Cardiac fibroblast (primary cell): ENCODE data around the gene RBMS3.
A peak's percentile ranks its signal among the peaks of the same experiment; 100 is the strongest.
"Not testable (repeated sequence)": the region's sequence is repeated elsewhere in the genome, so short reads cannot be mapped to it uniquely, and the experiment has no call there.

Experiments
- DNase-seq, 2 donors: peaks; one replicate each; pipeline versions ENCODE4 v3.0.0 to v3.0.0-alpha.2; 2010; ENCODE audit warnings: low read depth in 2 of 2
- H3K4me3 ChIP-seq, 2 donors: replicated peaks in 1 of 2; 1 replicate in 1 of 2; 2 replicates in 1 of 2; pipeline ENCODE4 v1.5.1; 2011; ENCODE audit warnings: low read depth in 2 of 2, low read length in 2 of 2, mild to moderate bottlenecking in 2 of 2, moderate library complexity in 1 of 2
- CTCF ChIP-seq: IDR thresholded peaks from one replicate; pipeline ENCODE4 v1.5.1; 2011; ENCODE audit warnings: low read depth, mild to moderate bottlenecking, low read length, inconsistent platforms

RBMS3 gene

GRCh38 chr3:30040126-30040525 is 759.3 kb downstream of the RBMS3 start:
- no peak for DNase-seq
- TF ChIP-seq CTCF, result no peak
- H3K4me3 ChIP-seq, result no peak overlapping the region

- not testable (repeated sequence) for H3K4me3 ChIP-seq
- peak in 1 of 2 donors; percentile 12 for DNase-seq
These were observed 760.6 kb downstream of the RBMS3 start for GRCh38 chr3:30041481-30041880.

- H3K4me3 ChIP-seq, result no peak overlapping the region
- peak; percentile 73 for TF ChIP-seq CTCF
- peak; percentile 87 to 88 for DNase-seq
These were observed 761.5 kb downstream of the RBMS3 start for GRCh38 chr3:30042274-30042859.

- peak in 1 of 2 donors; percentile 4 for DNase-seq
- H3K4me3 ChIP-seq, result no peak overlapping the region
- no peak for TF ChIP-seq CTCF
These were observed 762.2 kb downstream of the RBMS3 start for GRCh38 chr3:30042916-30043555.

- no peak for DNase-seq
- no peak for TF ChIP-seq CTCF
- H3K4me3 ChIP-seq, result no peak overlapping the region
These were observed 763.6 kb downstream of the RBMS3 start for GRCh38 chr3:30044515-30044914.

GRCh38 chr3:30048431-30048830 is 767.6 kb downstream of the RBMS3 start:
- TF ChIP-seq CTCF, result no peak
- no peak for DNase-seq
- H3K4me3 ChIP-seq, result no peak overlapping the region

- not testable (repeated sequence) for DNase-seq, H3K4me3 ChIP-seq
These were observed 769.2 kb downstream of the RBMS3 start for GRCh38 chr3:30050116-30050515.

GRCh38 chr3:30059240-30059639 is 778.4 kb downstream of the RBMS3 start:
- no peak for DNase-seq
- TF ChIP-seq CTCF, result no peak
- H3K4me3 ChIP-seq, result no peak overlapping the region
